GM12864 (cell line): Measurements from ENCODE around the gene ZSCAN1.

Source experiments
- DNase-seq: peaks from one replicate; pipeline ENCODE4 v3.0.0-alpha.2; 2011; ENCODE audit warnings: low read depth
- H3K4me3 ChIP-seq: 2 replicates; pipeline ENCODE4 v1.5.1; 2011; ENCODE audit warnings: mild to moderate bottlenecking, low read depth, low read length, control low read depth
- CTCF ChIP-seq: IDR thresholded peaks from 2 replicates; pipeline ENCODE4 v1.5.1; 2011; ENCODE audit warnings: low read depth, mild to moderate bottlenecking, moderate library complexity, low read length, control low read depth, inconsistent platforms; ENCODE audit errors: missing control alignments

ZSCAN1 gene

GRCh38 chr19:58058467-58058866, 24.6 kb downstream of the ZSCAN1 start:
- no peak for DNase-seq
- no peak for TF ChIP-seq CTCF
- no peak overlapping the region for H3K4me3 ChIP-seq

- H3K4me3 ChIP-seq, result no peak within 1 kb of the TSS
- DNase-seq, result no peak
- TF ChIP-seq CTCF, result no peak
These were observed 25.3 kb downstream of the ZSCAN1 start, which contains the start of gene ZNF135 for GRCh38 chr19:58059003-58059670. Gene ZNF135 (plus strand): TSS chr19:58059282. CDS start chr19:58060003, 721 bp downstream.

GRCh38 chr19:58059671-58060078, 25.9 kb downstream of the ZSCAN1 start:
- no peak for TF ChIP-seq CTCF
- H3K4me3 ChIP-seq, result no peak overlapping the region
- DNase-seq, result no peak

GRCh38 chr19:58060231-58060630, 26.4 kb downstream of the ZSCAN1 start:
- no peak overlapping the region for H3K4me3 ChIP-seq
- TF ChIP-seq CTCF, result no peak
- DNase-seq, result no peak

GRCh38 chr19:58063712-58064111, 29.9 kb downstream of the ZSCAN1 start:
- DNase-seq, result no peak
- TF ChIP-seq CTCF, result no peak
- no peak overlapping the region for H3K4me3 ChIP-seq

GRCh38 chr19:58067240-58067912, 33.6 kb downstream of the ZSCAN1 start:
- H3K4me3 ChIP-seq, result no peak overlapping the region
- no peak for TF ChIP-seq CTCF
- no peak for DNase-seq
